GM12878 (cell line): ENCODE data around the gene MCTP2. TPM values are rescaled to one million over a fixed set of nuclear protein-coding genes. Genes with fewer than 3 reads are reported as not detected.

ENCODE experiments used
- ATAC-seq: fragments of 200-7000 bp; cut with Tn5 transposase; 3 replicates; pipeline ENCODE4 v1.9.1; 2020; ENCODE audit warnings: mild to moderate bottlenecking, moderate library complexity
- BruUV-seq: library from RNA; stranded (reverse); fragments of 400-500 nt; replicated peaks from 2 replicates; lab custom pipeline; 2021; lab: Mats Ljungman, UMichigan
- CTCF ChIA-PET: fragments of 300-600 bp; sonication (Branson Sonifier 250); formaldehyde crosslinking; extraction: SDS; loops from one replicate; lab custom pipeline; 2021; ENCODE audit warnings: inconsistent platforms; lab: Yijun Ruan, JAX
- POLR2A ChIA-PET: fragments of 350-600 bp; formaldehyde crosslinking; extraction: SDS; loops from one replicate; lab custom pipeline; 2021; ENCODE audit warnings: inconsistent platforms; lab: Charles Lee
- RAD21 ChIA-PET: fragments of 300-600 bp; sonication (Branson Sonifier 250); formaldehyde crosslinking; loops from one replicate; lab custom pipeline; 2023; ENCODE audit warnings: antibody characterized with exemption; ENCODE audit not compliant: unreplicated experiment; lab: Charles Lee
- SMC1A ChIA-PET: fragments of 300-600 bp; sonication (Branson Sonifier 250); formaldehyde crosslinking; loops from one replicate; lab custom pipeline; 2023; ENCODE audit not compliant: unreplicated experiment, uncharacterized antibody; lab: Charles Lee
- DNase-seq: peaks from one replicate; pipeline ENCODE4 v3.0.0-alpha.2; 2011; ENCODE audit warnings: low read depth, low spot score
- FAIRE-seq: peaks from 3 replicates; lab custom pipeline; 2011; peaks lifted over from hg19 to GRCh38; lab: Jason Lieb, UNC
- H2AFZ ChIP-seq: 2 replicates; pipeline ENCODE4 v1.6.0; 2011; ENCODE audit warnings: low read depth, low read length, control low read depth; ENCODE audit not compliant: control insufficient read depth
- H3K27ac ChIP-seq: 2 replicates; pipeline ENCODE4 v1.5.1; 2011; ENCODE audit warnings: control low read depth; ENCODE audit not compliant: control insufficient read depth, insufficient read depth
- H3K27me3 ChIP-seq, 2 experiments: replicated peaks in 1 of 2; 2 replicates each; pipeline versions ENCODE4 v1.6.0 to v1.6.1; 2011; ENCODE audit warnings: low read length in 1 of 2; ENCODE audit not compliant: control insufficient read depth in 2 of 2, insufficient read depth in 2 of 2
- H3K36me3 ChIP-seq, 2 experiments: 2 replicates each; pipeline ENCODE4 v1.5.1; 2011; ENCODE audit warnings: low read length in 1 of 2; ENCODE audit not compliant: control insufficient read depth in 2 of 2, insufficient read depth in 2 of 2
- H3K4me1 ChIP-seq: 2 replicates; pipeline ENCODE4 v1.6.1; 2011; ENCODE audit warnings: mild to moderate bottlenecking, low read length, moderate library complexity, mixed read lengths; ENCODE audit not compliant: control insufficient read depth, insufficient read depth
- H3K4me2 ChIP-seq: 2 replicates; pipeline ENCODE4 v1.6.0; 2011; ENCODE audit warnings: control low read depth; ENCODE audit not compliant: control insufficient read depth, insufficient read depth
- H3K4me3 ChIP-seq: fragments of 200-600 bp; sonication (generic); 2 replicates; pipeline ENCODE4 v1.5.1; 2016
- H3K79me2 ChIP-seq: 2 replicates; pipeline ENCODE4 v1.6.0; 2011; ENCODE audit warnings: low read length; ENCODE audit not compliant: control insufficient read depth, insufficient read depth
- H3K9ac ChIP-seq: 2 replicates; pipeline ENCODE4 v1.8.0; 2011; ENCODE audit warnings: low read length, control low read depth, mixed read lengths; ENCODE audit not compliant: control insufficient read depth, insufficient read depth
- H3K9me3 ChIP-seq: replicated peaks from 3 replicates; pipeline ENCODE4 v1.5.1; 2011; ENCODE audit warnings: mild to moderate bottlenecking, low read length; ENCODE audit not compliant: control insufficient read depth, insufficient read depth
- H4K20me1 ChIP-seq: 2 replicates; pipeline ENCODE4 v1.6.0; 2011; ENCODE audit not compliant: control insufficient read depth, insufficient read depth
- DPF2 ChIP-seq: fragments of 450-650 bp; IDR thresholded peaks from 2 replicates; pipeline ENCODE4 v1.6.1; 2017; ENCODE audit warnings: mild to moderate bottlenecking
- MLLT1 ChIP-seq: fragments of 450-650 bp; IDR thresholded peaks from 2 replicates; pipeline ENCODE4 v1.6.1; 2016; ENCODE audit warnings: mild to moderate bottlenecking
- NFIC ChIP-seq: IDR thresholded peaks from 2 replicates; pipeline ENCODE4 v1.6.1; 2012; ENCODE audit warnings: low read depth, mild to moderate bottlenecking, inconsistent platforms, low read length, moderate library complexity
- PAX5 ChIP-seq: IDR thresholded peaks from 2 replicates; pipeline ENCODE4 v1.6.1; 2011; ENCODE audit warnings: low read depth, low read length, borderline replicate concordance
- RAD21 ChIP-seq: IDR thresholded peaks from 2 replicates; pipeline ENCODE4 v1.6.1; 2011; ENCODE audit warnings: mild to moderate bottlenecking, low read depth, low read length, moderate library complexity; ENCODE audit not compliant: insufficient read depth
- STAT1 ChIP-seq: fragments of 450-650 bp; conservative IDR thresholded peaks from 2 replicates; pipeline ENCODE4 v1.6.1; 2014; ENCODE audit warnings: antibody characterized with exemption, mild to moderate bottlenecking
- WGBS: methylation state at CpG from one replicate; pipeline ENCODE4 v1.1.6; 2016; ENCODE audit warnings: low lambda C conversion rate; ENCODE audit not compliant: insufficient replicate concordance, insufficient coverage; ENCODE audit errors: missing lambda C conversion rate; 5-methylcytosine and 5-hydroxymethylcytosine counted together
- in situ Hi-C: fragments of 300-500 bp; cut with MboI; formaldehyde crosslinking; loops from 9 replicates; pipeline ENCODE4 v1.14.3; 2018; ENCODE audit warnings: mixed read lengths
- intact Hi-C: fragments of 100-400 bp; cut with micrococcal nuclease; formaldehyde crosslinking; loops from one replicate; pipeline ENCODE4 v1.14.2; 2022; ENCODE audit not compliant: unreplicated experiment
- polyA plus RNA-seq, 11 experiments: library from polyadenylated mRNA; depleted of rRNA in 4 of 11; unstranded in 6 of 11; stranded (reverse) in 5 of 11; fragments of >200 nt; fragmentation: Nextera tagmentation in 4 of 11; fragmentation: Illumina TruSeq in 1 of 11; extraction: Ambion mirVana in 4 of 11; extraction: Trizol in 1 of 11; gene quantifications; 1 replicate in 1 of 11; 2 replicates in 10 of 11; pipeline versions ENCODE4 v1.2.1 to v1.2.3, GENCODE V29; 2011 to 2016; ENCODE audit warnings: inconsistent platforms in 2 of 11, missing spikeins in 2 of 11, low read depth in 1 of 11
- total RNA-seq, 4 experiments: library from RNA; depleted of rRNA in 3 of 4; stranded (reverse); fragments of >200 nt in 3 of 4; fragmentation: Illumina TruSeq in 1 of 4; extraction: Trizol in 1 of 4; gene quantifications; 2 replicates each; pipeline versions ENCODE4 v1.2.1 to v1.2.3, GENCODE V29; 2013 to 2021

The MCTP2 gene
- total and polyA plus RNA-seq, 10 of the 15 experiments (the other 5 are each of a cell fraction or from before 2014, with no cell fraction given), result 0.24 to 48.5 (median 0.88) TPM

GRCh38 chr15:94277485-94277884 lies 46.1 kb downstream of the MCTP2 start:
- Histone ChIP-seq H3K27me3 (no peaks in the 10 kb centered on the region), H3K27ac (no peak overlapping the region), H3K9me3 (no peaks in the 10 kb centered on the region; the same call in 2 of the 3 replicates), H3K4me2 (no peak overlapping the region), H3K4me3 (no peak overlapping the region), H3K9ac (no peak overlapping the region), H4K20me1 (no peaks in the 10 kb centered on the region), H3K79me2 (no peaks in the 10 kb centered on the region)
- ATAC-seq (peak; percentile 78), DNase-seq (no peak), FAIRE-seq (no peak)
- 11% methylated on average over 1 of the region's 1 CpG for whole genome bisulfite sequencing
- RAD21 ChIA-PET, result interaction anchor here (1.1 to 2.2 kb wide), 6 partner anchors 8 to 48 kb away, joined by 3 to 28 read pairs (median 4); no protein-coding TSS in a partner anchor
- CTCF ChIA-PET, result interaction anchor here (0.7 to 2.6 kb wide), 4 partner anchors 10 to 46 kb away, joined by 3 to 17 read pairs (median 3); partner anchors contain the start of gene MCTP2
- intact Hi-C loops, result no loop called here
- no TSS peak for BruUV-seq
- SMC1A ChIA-PET, result interaction anchor here (0.7 to 2.8 kb wide), 16 partner anchors 10 to 135 kb away, joined by 3 to 53 read pairs (median 4); partner anchors contain the start of gene MCTP2
- TF ChIP-seq DPF2 (no peak), MLLT1 (no peak), NFIC (no peak), RAD21 (no peak), STAT1 (no peak), PAX5 (no peak)
- TF ChIP-seq, all 136 proteins: peak for 0
- no peak overlapping the region for H2AFZ ChIP-seq
- POLR2A ChIA-PET, result interaction anchor here (0.5 to 2.7 kb wide), 7 partner anchors 9 to 1445 kb away, joined by 3 to 25 read pairs (median 4); no protein-coding TSS in a partner anchor
- no peaks in the 10 kb centered on the region for H3K4me1 ChIP-seq
- H3K36me3 ChIP-seq, result no peaks in the 10 kb centered on the region
- in situ Hi-C loops, result no loop called here
